Measurements from ENCODE around the gene BAG3. TPM values are rescaled to one million over a fixed set of nuclear protein-coding genes. Genes with fewer than 3 reads are reported as not detected.
A peak's percentile ranks its signal among the peaks of the same experiment; 100 is the strongest.

The BAG3 gene
- total and polyA plus RNA-seq, 2 of the 8 experiments (the other 6 are each of a cell fraction or from before 2014, with no cell fraction given): 3.5 to 13.3 TPM

- Histone ChIP-seq H2BK20ac (ENCODE audit: low read length) (no peak overlapping the region), H3K4me2 (ENCODE audit: insufficient read depth in 1 of 2, low read depth in 2 of 2, low read length in 2 of 2) (peak overlapping the region in 1 of 2 experiments; percentile 89; a peak in 1 of 4 replicates), H4K8ac (ENCODE audit: extremely low read depth, insufficient read depth, low read length) (no peak overlapping the region), H3K23ac (ENCODE audit: insufficient read length) (no peak overlapping the region), H2BK15ac (ENCODE audit: low read length) (no peak overlapping the region), H3K27ac (ENCODE audit: low read depth, low read length) (no peak overlapping the region), H3K18ac (ENCODE audit: extremely low read depth, low read length) (no peak overlapping the region), H3K23me2 (ENCODE audit: low read depth, low read length) (peaks cover 4% of the 10 kb centered on the region; the same call in 1 of the 2 replicates), H3K56ac (replicated peaks; ENCODE audit: insufficient read length, low read depth, low read length) (no peak overlapping the region), H3K79me1 (ENCODE audit: low read depth, low read length) (no peaks in the 10 kb centered on the region; the same call in none of the 2 replicates), H3K36me3 (ENCODE audit: control insufficient read depth in 2 of 4, insufficient read depth in 4 of 4, low read length in 3 of 4) (no peaks in the 10 kb centered on the region), H3K9me3 (ENCODE audit: insufficient read depth in 2 of 2, low read depth in 1 of 2, low read length in 1 of 2) (no peaks in the 10 kb centered on the region), H3K9ac (replicated peaks in 1 of 4; ENCODE audit: extremely low read depth in 1 of 4, low read depth in 3 of 4, low read length in 3 of 4) (no peak overlapping the region), H2BK120ac (replicated peaks; ENCODE audit: low read depth, low read length) (no peak overlapping the region), H4K91ac (replicated peaks; ENCODE audit: insufficient read length, low read length) (no peak overlapping the region), H3K4me3 (ENCODE audit: extremely low read depth in 1 of 4, insufficient read depth in 2 of 4, low read depth in 3 of 4, low read length in 4 of 4) (no peak overlapping the region), H3K4me1 (replicated peaks in 1 of 4; ENCODE audit: control insufficient read depth in 3 of 4, insufficient read depth in 4 of 4, low read length in 3 of 4) (peaks cover 0 to 14% (median 6%) of the 10 kb centered on the region in 4 experiments; a peak in 3 of 7 replicates), H2AK5ac (ENCODE audit: low read depth, low read length) (no peak overlapping the region), H3K14ac (ENCODE audit: insufficient read length) (no peak overlapping the region), H2AFZ (ENCODE audit: low read length) (no peak overlapping the region), H2BK5ac (ENCODE audit: low read depth, low read length) (no peak overlapping the region), H4K20me1 (replicated peaks in 1 of 2; ENCODE audit: control insufficient read depth in 1 of 2, insufficient read depth in 2 of 2, low read length in 2 of 2) (peaks cover 0 to 3% of the 10 kb centered on the region in 2 experiments), H4K5ac (ENCODE audit: insufficient read length, low read depth, low read length) (no peak overlapping the region), H3K79me2 (ENCODE audit: control insufficient read depth in 1 of 2, insufficient read depth in 2 of 2, low read length in 2 of 2) (peaks cover 0 to 12% of the 10 kb centered on the region in 2 experiments; a peak in 2 of 4 replicates), H3K27me3 (replicated peaks in 1 of 4; ENCODE audit: control insufficient read depth in 3 of 4, extremely low read depth in 1 of 4, insufficient read depth in 3 of 4, low read length in 3 of 4) (peaks cover 0 to 2% (median 0%) of the 10 kb centered on the region in 4 experiments; a peak in 2 of 7 replicates), H3K4ac (replicated peaks; ENCODE audit: insufficient read length, low read depth, low read length) (no peak overlapping the region), H2BK12ac (ENCODE audit: low read depth, low read length) (no peak overlapping the region)
- no peak for TF ChIP-seq KDM1A (IDR thresholded peaks at IDR 0.05; ENCODE audit: borderline replicate concordance, low read length)
- no peak for TF ChIP-seq RXRA (IDR thresholded peaks at IDR 0.05; ENCODE audit: insufficient read depth, low read depth, low read length)
- TF ChIP-seq RNF2 (IDR thresholded peaks at IDR 0.05; ENCODE audit: borderline replicate concordance, low read depth, low read length, missing control alignments, poor library complexity, severe bottlenecking): no peak
- TF ChIP-seq CBX8 (IDR thresholded peaks at IDR 0.05; ENCODE audit: borderline replicate concordance, low read depth, low read length): no peak
- TF ChIP-seq EP300 (IDR thresholded peaks at IDR 0.05; ENCODE audit: borderline replicate concordance in 1 of 2, low read depth in 2 of 2, low read length in 2 of 2): no peak
- TF ChIP-seq JUN (IDR thresholded peaks at IDR 0.05; ENCODE audit: low read depth, low read length): no peak
- TF ChIP-seq KDM4A (IDR thresholded peaks at IDR 0.05; ENCODE audit: low read depth, low read length, severe bottlenecking): no peak
- no peak for TF ChIP-seq NRF1 (IDR thresholded peaks at IDR 0.05; ENCODE audit: low read depth, low read length)
- TF ChIP-seq SP1 (IDR thresholded peaks at IDR 0.05; ENCODE audit: low read depth, low read length): no peak
- TF ChIP-seq BACH1 (IDR thresholded peaks at IDR 0.05; ENCODE audit: low read length): no peak
- no peak for TF ChIP-seq ASH2L (IDR thresholded peaks at IDR 0.05; ENCODE audit: low read length)
- ChIA-PET POLR2A (ENCODE audit: partially characterized antibody) (interaction anchor here (0.6 to 1.9 kb wide), 3 partner anchors 17 to 495 kb away, joined by 3 to 6 read pairs (median 4); partner anchors contain the start of gene TIAL1), CTCF (ENCODE audit: partially characterized antibody) (interaction anchor here (1.1 to 3.1 kb wide), 6 partner anchors 8 to 206 kb away, joined by 3 to 13 read pairs (median 4); no protein-coding TSS in a partner anchor)
- WGBS, 2 experiments (ENCODE audit: extremely low coverage in 1 of 2, insufficient coverage in 1 of 2, insufficient read length in 1 of 2, insufficient replicate concordance in 2 of 2, low coverage in 1 of 2, low lambda C conversion rate in 2 of 2, missing lambda C conversion rate in 1 of 2): 82% methylated on average over 2 of the region's 2 CpGs; no CpG with 5 or more reads in 1 of the 2 experiments
- DNase-seq (ENCODE audit: low read depth in 1 of 2, low spot score in 2 of 2): no peak
- FAIRE-seq: no peak
Observed at GRCh38 chr10:119653916-119654315, 2.7 kb downstream of the BAG3 start.

All from H1 (cell line).